Effector memory CD4-positive, alpha-beta T cell (primary cell): ENCODE measurements around the gene ETV1.

Source experiments
- DNase-seq, 3 donors: peaks; one replicate each; pipeline ENCODE4 v3.0.0-alpha.2; 2020
- H3K27ac ChIP-seq: 2 replicates; pipeline ENCODE4 v1.7.0; 2013; ENCODE audit warnings: mild to moderate bottlenecking, low read length, moderate library complexity; ENCODE audit not compliant: insufficient read depth, poor library complexity, severe bottlenecking
- H3K27me3 ChIP-seq: replicated peaks from 2 replicates; pipeline ENCODE4 v1.7.0; 2013; ENCODE audit warnings: mild to moderate bottlenecking, low read length; ENCODE audit not compliant: insufficient read depth, control insufficient read depth, poor library complexity, severe bottlenecking
- H3K36me3 ChIP-seq: 2 replicates; pipeline ENCODE4 v1.7.0; 2013; ENCODE audit warnings: mild to moderate bottlenecking, low read length, moderate library complexity; ENCODE audit not compliant: control insufficient read depth, insufficient read depth
- H3K4me1 ChIP-seq: 2 replicates; pipeline ENCODE4 v1.7.0; 2013; ENCODE audit warnings: low read length, mild to moderate bottlenecking; ENCODE audit not compliant: control insufficient read depth, insufficient read depth, poor library complexity, severe bottlenecking
- H3K4me3 ChIP-seq: 2 replicates; pipeline ENCODE4 v1.7.0; 2013; ENCODE audit warnings: low read length, low read depth, mild to moderate bottlenecking; ENCODE audit not compliant: insufficient read depth, poor library complexity, severe bottlenecking
- H3K9me3 ChIP-seq: 2 replicates; pipeline ENCODE4 v1.7.0; 2013; ENCODE audit warnings: mild to moderate bottlenecking, low read length, moderate library complexity; ENCODE audit not compliant: control insufficient read depth

ETV1 gene

GRCh38 chr7:13976594-13976993 lies 12.9 kb downstream of the ETV1 start:
- H3K27ac ChIP-seq = no peak overlapping the region

GRCh38 chr7:13965077-13965476 lies 24.4 kb downstream of the ETV1 start:
- Histone ChIP-seq H3K9me3 (no peaks in the 10 kb centered on the region), H3K4me3 (no peak overlapping the region), H3K27me3 (no peaks in the 10 kb centered on the region), H3K27ac (no peak overlapping the region), H3K36me3 (no peaks in the 10 kb centered on the region), H3K4me1 (no peaks in the 10 kb centered on the region)
- no peak for DNase-seq

More at GRCh38 chr7:13976594-13976993, 12.9 kb downstream of the ETV1 start:
- Histone ChIP-seq H3K36me3 (no peaks in the 10 kb centered on the region), H3K4me1 (no peaks in the 10 kb centered on the region), H3K9me3 (no peaks in the 10 kb centered on the region), H3K4me3 (no peak overlapping the region), H3K27me3 (no peaks in the 10 kb centered on the region)
- no peak for DNase-seq

GRCh38 chr7:13963925-13964324 lies 25.5 kb downstream of the ETV1 start:
- no peak overlapping the region for H3K27ac ChIP-seq

DNA sequence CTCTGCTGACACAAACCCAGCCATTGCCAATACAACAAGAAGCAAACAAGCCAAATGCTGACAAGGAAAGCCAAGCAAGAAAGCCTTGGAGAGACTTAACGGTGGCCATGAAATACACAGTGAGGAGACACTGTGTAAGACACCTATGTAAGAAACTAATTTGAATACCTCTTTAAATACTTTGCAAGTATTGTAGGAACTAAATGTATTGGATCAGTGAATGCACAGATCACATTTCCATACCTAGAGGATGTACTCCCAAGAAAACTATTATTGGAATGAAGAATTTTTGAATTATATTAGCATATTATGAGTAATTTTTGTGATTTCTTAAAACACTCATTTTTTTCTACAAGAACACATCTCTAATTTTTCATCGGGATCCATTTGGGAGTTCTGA lies 34.0 kb downstream of the ETV1 start:
- DNase-seq = no peak
- Histone ChIP-seq H3K27ac (no peak overlapping the region), H3K36me3 (no peaks in the 10 kb centered on the region), H3K4me1 (no peaks in the 10 kb centered on the region), H3K27me3 (no peaks in the 10 kb centered on the region), H3K4me3 (no peak overlapping the region), H3K9me3 (peaks cover 3% of the 10 kb centered on the region)

More at GRCh38 chr7:13963925-13964324, 25.5 kb downstream of the ETV1 start:
- no peak overlapping the region for H3K4me3 ChIP-seq
- no peaks in the 10 kb centered on the region for H3K9me3 ChIP-seq
- no peaks in the 10 kb centered on the region for H3K4me1 ChIP-seq
- no peaks in the 10 kb centered on the region for H3K36me3 ChIP-seq
- DNase-seq = no peak
- no peaks in the 10 kb centered on the region for H3K27me3 ChIP-seq

GRCh38 chr7:13953368-13953767 lies 36.1 kb downstream of the ETV1 start:
- Histone ChIP-seq H3K36me3 (no peaks in the 10 kb centered on the region), H3K27ac (no peak overlapping the region), H3K4me1 (no peaks in the 10 kb centered on the region), H3K27me3 (no peaks in the 10 kb centered on the region), H3K9me3 (peaks cover 3% of the 10 kb centered on the region), H3K4me3 (no peak overlapping the region)
- no peak for DNase-seq

DNA sequence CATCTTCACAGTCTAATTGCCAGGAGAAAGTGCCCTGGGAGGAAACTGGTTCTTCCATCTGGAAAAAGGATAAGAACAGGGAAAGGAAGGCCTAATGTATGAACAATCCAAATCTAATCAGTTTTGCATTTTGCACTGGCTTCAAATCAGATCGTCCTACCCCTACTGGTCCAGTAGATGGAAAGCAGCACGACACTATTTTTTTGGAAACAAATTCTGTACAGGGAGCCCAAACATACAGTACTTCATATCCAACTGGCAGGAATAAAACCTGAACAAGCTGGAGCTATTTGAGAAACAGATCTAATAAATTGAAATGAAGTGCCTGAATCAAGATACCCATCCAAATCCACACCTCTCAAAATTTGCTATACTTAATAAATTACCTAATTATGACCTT lies 36.5 kb downstream of the ETV1 start:
- no peaks in the 10 kb centered on the region for H3K27me3 ChIP-seq
- H3K4me3 ChIP-seq = no peak overlapping the region
- no peaks in the 10 kb centered on the region for H3K4me1 ChIP-seq
- peaks cover 3% of the 10 kb centered on the region for H3K9me3 ChIP-seq
- H3K36me3 ChIP-seq = no peaks in the 10 kb centered on the region
- no peak overlapping the region for H3K27ac ChIP-seq
- DNase-seq = no peak

DNA sequence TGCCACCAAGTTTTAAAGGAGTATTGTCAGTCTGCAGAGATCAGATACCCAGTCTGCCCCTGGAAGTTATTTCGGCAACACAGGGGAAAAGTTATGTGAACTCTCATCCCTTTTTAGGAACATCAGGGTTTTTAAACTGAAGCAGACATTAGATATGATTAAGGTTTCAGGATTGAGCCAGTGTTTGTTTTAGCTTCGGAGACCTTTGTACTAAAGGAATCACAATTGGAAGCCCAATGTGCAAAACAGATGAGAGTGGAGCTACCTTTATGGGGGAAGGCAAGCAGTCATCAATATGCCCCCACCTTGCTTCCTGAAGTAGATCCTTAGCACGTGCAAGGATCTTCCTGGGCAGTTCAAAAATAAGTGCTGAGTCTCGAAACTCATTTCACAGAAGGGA lies 39.5 kb downstream of the ETV1 start:
- H3K4me1 ChIP-seq = no peaks in the 10 kb centered on the region
- DNase-seq = no peak
- no peak overlapping the region for H3K27ac ChIP-seq
- H3K4me3 ChIP-seq = no peak overlapping the region
- no peaks in the 10 kb centered on the region for H3K27me3 ChIP-seq
- peaks cover 3% of the 10 kb centered on the region for H3K9me3 ChIP-seq
- no peaks in the 10 kb centered on the region for H3K36me3 ChIP-seq

DNA sequence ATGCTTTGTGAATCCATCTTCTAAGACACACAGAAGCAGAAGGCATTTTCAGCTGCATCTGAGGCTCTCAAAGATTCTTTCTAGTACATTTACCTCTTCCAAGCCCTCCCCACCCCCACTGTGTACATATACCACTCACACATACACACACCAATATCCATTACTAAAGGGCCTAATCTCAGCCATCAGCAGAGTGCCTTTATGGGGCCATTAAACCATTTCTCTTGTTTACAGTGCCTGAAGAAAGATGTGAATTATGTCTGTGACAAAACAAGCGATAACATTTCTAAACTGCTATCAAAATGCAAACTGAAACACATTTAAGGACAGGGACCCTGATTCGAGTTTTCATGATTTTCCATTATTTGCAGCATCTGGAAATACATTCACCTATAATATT lies 40.0 kb downstream of the ETV1 start:
- no peaks in the 10 kb centered on the region for H3K4me1 ChIP-seq
- no peak for DNase-seq
- no peaks in the 10 kb centered on the region for H3K36me3 ChIP-seq
- no peak overlapping the region for H3K4me3 ChIP-seq
- H3K9me3 ChIP-seq = peaks cover 3% of the 10 kb centered on the region
- no peak overlapping the region for H3K27ac ChIP-seq
- no peaks in the 10 kb centered on the region for H3K27me3 ChIP-seq

DNA sequence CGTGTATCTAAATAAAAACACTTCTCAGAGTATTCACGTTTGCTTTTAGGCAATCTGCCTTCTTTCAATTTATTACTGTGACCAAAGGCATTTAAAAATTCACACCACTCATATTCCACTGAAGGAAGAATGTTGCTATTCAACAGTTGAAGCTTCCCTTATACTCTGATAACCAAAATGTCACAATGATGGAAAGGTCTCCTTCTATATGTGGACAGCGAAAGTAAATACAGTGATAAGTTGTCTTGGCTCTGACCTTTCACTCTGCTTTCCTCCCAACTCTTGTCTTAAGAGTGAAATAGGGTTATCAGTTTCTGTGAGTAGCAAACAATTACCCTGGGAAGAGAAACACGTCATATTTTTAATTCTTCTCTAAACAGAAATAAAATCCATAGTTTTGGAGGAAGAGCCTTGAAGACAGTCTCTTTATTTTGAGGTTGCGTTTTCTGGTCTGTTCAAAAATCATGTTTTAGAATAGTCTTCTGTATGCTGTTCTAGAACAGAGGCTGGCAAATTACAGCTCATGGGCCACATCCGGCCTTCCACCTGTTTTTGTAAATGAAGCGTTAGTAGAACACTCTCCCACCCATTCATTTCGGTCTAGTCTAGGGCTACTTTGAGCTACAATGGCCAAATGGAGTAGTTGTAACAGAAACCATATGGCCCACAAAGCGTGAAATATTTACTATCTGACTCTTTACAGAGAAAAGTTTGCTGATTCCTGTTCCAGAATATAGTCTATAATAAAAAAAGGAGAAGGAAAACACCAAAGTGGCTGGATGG lies 41.3 kb downstream of the ETV1 start:
- DNase-seq = no peak
- no peaks in the 10 kb centered on the region for H3K36me3 ChIP-seq
- H3K27ac ChIP-seq = no peak overlapping the region
- H3K27me3 ChIP-seq = no peaks in the 10 kb centered on the region
- no peak overlapping the region for H3K4me3 ChIP-seq
- H3K9me3 ChIP-seq = peaks cover 3% of the 10 kb centered on the region
- no peaks in the 10 kb centered on the region for H3K4me1 ChIP-seq

DNA sequence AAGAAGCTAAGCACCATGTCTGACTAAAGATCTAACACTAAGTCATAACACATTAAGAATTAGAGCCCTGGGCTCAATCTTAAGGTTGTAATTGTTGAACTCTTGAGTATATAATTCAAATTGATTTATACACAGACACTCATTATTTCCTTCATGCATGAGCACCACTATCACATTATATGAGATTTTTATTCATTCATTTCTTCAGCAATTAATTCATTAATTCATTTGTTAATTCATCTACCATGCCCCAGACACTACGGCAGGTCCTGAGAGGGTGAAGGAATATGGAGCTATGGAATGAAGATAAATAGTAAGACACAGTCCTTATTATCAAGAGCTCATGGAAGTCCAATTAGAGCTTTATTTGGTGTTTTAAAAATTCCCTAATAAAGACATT lies 41.9 kb downstream of the ETV1 start:
- Histone ChIP-seq H3K4me1 (no peaks in the 10 kb centered on the region), H3K27ac (no peak overlapping the region), H3K27me3 (no peaks in the 10 kb centered on the region), H3K4me3 (no peak overlapping the region), H3K9me3 (peaks cover 3% of the 10 kb centered on the region), H3K36me3 (no peaks in the 10 kb centered on the region)
- DNase-seq = no peak
